ENCODE results near the gene FRAT1. TPM values are rescaled to one million over a fixed set of nuclear protein-coding genes. Genes with fewer than 3 reads are reported as not detected.
"Not testable (repeated sequence)": the region's sequence is repeated elsewhere in the genome, so short reads cannot be mapped to it uniquely, and the experiment has no call there.

Gene FRAT1
- total RNA-seq, 1 experiment from 2014 or later = 1.9 TPM

GRCh38 chr10:97341416-97341815, 22.3 kb downstream of the FRAT1 start:
- TF ChIP-seq CTCF (IDR thresholded peaks at IDR 0.05; ENCODE audit: unreplicated experiment) = no peak
- Mint-ChIP-seq H3K4me3 (ENCODE audit: unreplicated experiment) (no peak overlapping the region), H3K27ac (ENCODE audit: low read depth, unreplicated experiment) (no peak overlapping the region), H3K9me3 (ENCODE audit: unreplicated experiment) (no peaks in the 10 kb centered on the region), H3K4me1 (ENCODE audit: insufficient read depth, unreplicated experiment) (peaks cover 13% of the 10 kb centered on the region), H3K36me3 (ENCODE audit: insufficient read depth, unreplicated experiment) (no peaks in the 10 kb centered on the region), H3K27me3 (ENCODE audit: insufficient read depth, unreplicated experiment) (no peaks in the 10 kb centered on the region)
- DNase-seq (ENCODE audit: unreplicated experiment) = no peak
- intact Hi-C loops (cut with micrococcal nuclease) = no loop called here
- POLR2A ChIA-PET = interaction anchor here (0.8 to 0.9 kb wide), 2 partner anchors 59 kb away, joined by 4 to 5 read pairs; partner anchors contain the start of gene RRP12
- no TSS peak for BruUV-seq (replicated peaks)
- CTCF ChIA-PET = interaction anchor here (0.5 to 1.7 kb wide), 5 partner anchors 9 to 59 kb away, joined by 3 to 6 read pairs (median 3); no protein-coding TSS in a partner anchor

DNA sequence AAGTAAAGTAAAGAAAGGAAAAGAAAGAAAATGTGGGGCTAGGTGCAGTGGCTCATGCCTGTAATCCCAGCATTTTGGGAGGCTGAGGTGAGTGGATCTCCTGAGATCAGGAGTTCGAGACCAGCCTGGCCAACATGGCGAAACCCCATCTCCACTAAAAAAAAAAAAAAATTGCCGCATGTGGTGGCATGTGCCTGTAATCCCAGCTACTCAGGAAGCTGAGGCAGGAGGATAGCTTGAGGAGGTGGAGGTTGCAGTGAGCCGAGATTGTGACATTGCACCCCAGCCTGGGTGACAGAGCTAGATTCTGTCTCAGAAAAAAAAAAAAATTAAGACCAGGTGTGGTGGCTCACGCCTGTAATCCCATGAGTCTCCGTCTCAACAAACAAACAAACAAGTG, 24.6 kb downstream of the FRAT1 start:
- POLR2A ChIA-PET; H3K36me3 Mint-ChIP-seq (ENCODE audit: insufficient read depth, unreplicated experiment); BruUV-seq (replicated peaks); DNase-seq (ENCODE audit: unreplicated experiment); H3K27me3 Mint-ChIP-seq (ENCODE audit: insufficient read depth, unreplicated experiment); H3K9me3 Mint-ChIP-seq (ENCODE audit: unreplicated experiment); intact Hi-C loops (cut with micrococcal nuclease); H3K4me1 Mint-ChIP-seq (ENCODE audit: insufficient read depth, unreplicated experiment); H3K27ac Mint-ChIP-seq (ENCODE audit: low read depth, unreplicated experiment); H3K4me3 Mint-ChIP-seq (ENCODE audit: unreplicated experiment): not testable (repeated sequence)
- CTCF ChIA-PET = interaction anchor here (0.6 to 0.8 kb wide), 5 partner anchors 8 to 271 kb away, joined by 3 to 4 read pairs (median 3); no protein-coding TSS in a partner anchor

- CTCF ChIA-PET = interaction anchor here (0.7 kb wide), 1 partner anchor 22 kb away, joined by 3 read pairs; no protein-coding TSS in a partner anchor
- H3K4me1 Mint-ChIP-seq (ENCODE audit: insufficient read depth, unreplicated experiment) = no peaks in the 10 kb centered on the region
- POLR2A ChIA-PET = no interaction called here
- intact Hi-C loops (cut with micrococcal nuclease) = no loop called here
- no peak overlapping the region for H3K27ac Mint-ChIP-seq (ENCODE audit: low read depth, unreplicated experiment)
- peaks cover 10% of the 10 kb centered on the region for H3K36me3 Mint-ChIP-seq (ENCODE audit: insufficient read depth, unreplicated experiment)
- TF ChIP-seq CTCF (IDR thresholded peaks at IDR 0.05; ENCODE audit: unreplicated experiment) = no peak
- BruUV-seq (replicated peaks) = no TSS peak
- no peak for DNase-seq (ENCODE audit: unreplicated experiment)
- no peaks in the 10 kb centered on the region for H3K27me3 Mint-ChIP-seq (ENCODE audit: insufficient read depth, unreplicated experiment)
- no peaks in the 10 kb centered on the region for H3K9me3 Mint-ChIP-seq (ENCODE audit: unreplicated experiment)
- no peak overlapping the region for H3K4me3 Mint-ChIP-seq (ENCODE audit: unreplicated experiment)
Observed at GRCh38 chr10:97347317-97347716, 28.2 kb downstream of the FRAT1 start.

DNA sequence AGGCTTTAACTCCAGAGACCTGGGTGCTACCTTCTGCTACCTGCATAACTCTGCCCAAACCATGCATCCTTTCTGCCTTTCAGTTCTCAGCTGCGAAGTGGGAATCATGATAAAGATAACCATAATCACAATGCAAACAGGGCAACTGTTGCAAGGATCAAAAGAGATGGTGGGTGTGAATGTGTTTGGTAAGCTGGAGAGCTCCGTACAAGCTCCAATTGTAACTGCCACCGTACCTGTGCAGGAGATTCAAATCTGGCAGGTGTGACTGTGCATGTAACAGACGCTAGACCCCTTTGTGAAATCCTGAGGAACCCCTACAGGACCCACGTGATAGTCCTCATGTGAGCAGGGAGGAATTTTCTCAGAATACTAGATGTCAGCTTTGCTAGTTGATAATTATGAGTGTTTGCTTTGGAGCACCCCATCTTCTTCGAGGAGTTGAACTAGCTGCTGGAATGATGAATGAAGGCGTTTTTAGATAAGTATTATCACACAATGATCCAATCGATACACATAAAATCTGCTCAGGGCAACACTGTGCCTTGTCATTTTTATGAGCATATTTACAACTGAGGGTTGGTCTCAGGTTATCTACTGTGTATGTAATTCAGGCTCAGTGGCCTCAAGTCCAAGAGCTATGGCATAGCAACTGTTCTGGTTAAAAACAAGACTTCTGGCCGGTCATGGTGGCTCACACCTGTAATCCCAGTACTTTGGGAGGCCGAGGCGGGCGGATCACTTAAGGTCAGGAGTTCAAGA, 30.9 kb downstream of the FRAT1 start:
- intact Hi-C loops (cut with micrococcal nuclease) = no loop called here
- H3K27ac Mint-ChIP-seq (ENCODE audit: low read depth, unreplicated experiment) = no peak overlapping the region
- H3K27me3 Mint-ChIP-seq (ENCODE audit: insufficient read depth, unreplicated experiment) = no peaks in the 10 kb centered on the region
- DNase-seq (ENCODE audit: unreplicated experiment) = no peak
- TF ChIP-seq CTCF (IDR thresholded peaks at IDR 0.05; ENCODE audit: unreplicated experiment) = no peak
- CTCF ChIA-PET = interaction anchor here (0.5 kb wide), 1 partner anchor 768 kb away, joined by 3 read pairs; no protein-coding TSS in a partner anchor
- peaks cover 31% of the 10 kb centered on the region for H3K36me3 Mint-ChIP-seq (ENCODE audit: insufficient read depth, unreplicated experiment)
- BruUV-seq (replicated peaks) = no TSS peak
- POLR2A ChIA-PET = interaction anchor here (0.6 kb wide), 1 partner anchor 15 kb away, joined by 3 read pairs; no protein-coding TSS in a partner anchor
- H3K4me3 Mint-ChIP-seq (ENCODE audit: unreplicated experiment) = no peak overlapping the region
- H3K4me1 Mint-ChIP-seq (ENCODE audit: insufficient read depth, unreplicated experiment) = no peaks in the 10 kb centered on the region
- no peaks in the 10 kb centered on the region for H3K9me3 Mint-ChIP-seq (ENCODE audit: unreplicated experiment)

All from MCF 10A (cell line).